22Rv1 (cell line): ENCODE data around the gene CCSER1.

Source experiments
- ZFX ChIP-seq: fragments of 450-650 bp; IDR thresholded peaks from 2 replicates; pipeline ENCODE4 v1.6.1; 2017; ENCODE audit warnings: antibody characterized with exemption, borderline replicate concordance
- TF ChIP-seq, protein P1 (sequence below): fragments of 450-650 bp; IDR thresholded peaks from 2 replicates; pipeline ENCODE4 v1.5.1; 2017; ENCODE audit warnings: mild to moderate bottlenecking

DNA sequence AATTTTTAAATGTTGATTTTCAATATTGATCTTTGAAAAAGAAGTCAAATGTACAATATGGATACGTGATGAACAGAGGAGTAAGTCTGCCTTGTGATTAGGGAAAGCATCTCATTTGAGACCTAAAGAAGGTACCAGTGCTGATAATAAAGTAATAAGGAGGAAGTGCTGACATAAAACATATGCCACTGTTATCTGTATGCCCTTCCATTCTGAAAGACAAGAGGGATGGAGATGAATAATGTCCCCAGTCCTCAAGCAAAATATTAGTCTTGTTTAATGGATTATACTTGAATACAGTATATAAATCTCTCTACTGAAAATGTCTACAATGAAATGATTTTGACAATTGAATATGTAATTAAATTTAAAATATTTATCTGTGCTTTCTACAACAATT, 58.2 kb downstream of the CCSER1 start:
- TF ChIP-seq, protein P1, sequence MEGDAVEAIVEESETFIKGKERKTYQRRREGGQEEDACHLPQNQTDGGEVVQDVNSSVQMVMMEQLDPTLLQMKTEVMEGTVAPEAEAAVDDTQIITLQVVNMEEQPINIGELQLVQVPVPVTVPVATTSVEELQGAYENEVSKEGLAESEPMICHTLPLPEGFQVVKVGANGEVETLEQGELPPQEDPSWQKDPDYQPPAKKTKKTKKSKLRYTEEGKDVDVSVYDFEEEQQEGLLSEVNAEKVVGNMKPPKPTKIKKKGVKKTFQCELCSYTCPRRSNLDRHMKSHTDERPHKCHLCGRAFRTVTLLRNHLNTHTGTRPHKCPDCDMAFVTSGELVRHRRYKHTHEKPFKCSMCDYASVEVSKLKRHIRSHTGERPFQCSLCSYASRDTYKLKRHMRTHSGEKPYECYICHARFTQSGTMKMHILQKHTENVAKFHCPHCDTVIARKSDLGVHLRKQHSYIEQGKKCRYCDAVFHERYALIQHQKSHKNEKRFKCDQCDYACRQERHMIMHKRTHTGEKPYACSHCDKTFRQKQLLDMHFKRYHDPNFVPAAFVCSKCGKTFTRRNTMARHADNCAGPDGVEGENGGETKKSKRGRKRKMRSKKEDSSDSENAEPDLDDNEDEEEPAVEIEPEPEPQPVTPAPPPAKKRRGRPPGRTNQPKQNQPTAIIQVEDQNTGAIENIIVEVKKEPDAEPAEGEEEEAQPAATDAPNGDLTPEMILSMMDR: no peak
- TF ChIP-seq ZFX: no peak
